Neutrophil (primary cell): ENCODE measurements around the gene ITGA2B.

Experiments
- H3K27ac ChIP-seq: fragments of 200-600 bp; sonication (generic); 2 replicates; pipeline ENCODE4 v1.5.1; 2016; ENCODE audit warnings: mild to moderate bottlenecking, moderate library complexity
- H3K27me3 ChIP-seq: fragments of 200-600 bp; sonication (generic); 2 replicates; pipeline ENCODE4 v1.6.0; 2016; ENCODE audit warnings: mild to moderate bottlenecking
- H3K36me3 ChIP-seq: fragments of 200-600 bp; sonication (generic); 2 replicates; pipeline ENCODE4 v1.5.1; 2017
- H3K4me1 ChIP-seq, 2 experiments: fragments of 200-600 bp in 1 of 2; sonication (generic) in 1 of 2; 1 replicate in 1 of 2; 2 replicates in 1 of 2; pipeline versions ENCODE4 v1.5.1 to v1.6.1; 2013 to 2016; ENCODE audit warnings: low read depth in 1 of 2, low read length in 1 of 2, mild to moderate bottlenecking in 1 of 2, moderate library complexity in 1 of 2; ENCODE audit not compliant: control insufficient read depth in 1 of 2, insufficient read depth in 1 of 2
- H3K4me3 ChIP-seq, 2 experiments: fragments of 200-600 bp in 1 of 2; sonication (generic) in 1 of 2; 1 replicate in 1 of 2; 2 replicates in 1 of 2; pipeline ENCODE4 v1.5.1; 2013 to 2016; ENCODE audit warnings: low read depth in 1 of 2, low read length in 1 of 2, mild to moderate bottlenecking in 1 of 2, moderate library complexity in 1 of 2
- H3K9me3 ChIP-seq: fragments of 200-600 bp; sonication (generic); 2 replicates; pipeline ENCODE4 v1.5.1; 2016
- CTCF ChIP-seq: fragments of 200-600 bp; sonication (generic); IDR thresholded peaks from 2 replicates; pipeline ENCODE4 v1.5.1; 2016; ENCODE audit warnings: antibody characterized with exemption

Gene ITGA2B

DNA sequence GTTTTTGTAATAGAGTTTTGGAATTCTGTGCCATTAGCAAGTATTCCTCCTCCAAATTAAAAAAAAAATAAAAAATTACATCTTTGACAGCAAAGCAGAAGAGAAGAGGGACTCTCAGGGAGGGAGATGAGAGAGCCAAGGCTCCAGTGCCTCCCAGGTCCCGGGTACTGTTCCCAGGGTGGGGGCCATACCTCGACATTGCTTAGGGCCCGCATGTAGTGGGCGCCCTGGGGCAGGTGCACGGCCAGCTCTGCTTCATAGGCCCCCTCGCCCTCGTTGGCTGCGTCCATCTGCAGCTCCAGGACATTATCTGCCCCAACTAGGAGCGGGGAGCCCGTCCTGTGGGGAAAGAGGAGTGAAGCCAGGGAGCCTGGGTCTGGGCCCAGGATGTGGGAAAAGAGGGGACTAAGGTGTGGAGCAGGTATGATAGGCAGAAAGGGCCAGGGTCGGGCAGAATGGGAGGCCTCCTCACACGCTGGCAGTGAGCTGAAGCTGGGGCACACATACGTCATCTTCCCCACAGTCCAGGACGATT, 11.2 kb downstream of the ITGA2B start:
- peaks cover 50% of the 10 kb centered on the region for H3K27me3 ChIP-seq
- H3K4me1 ChIP-seq = no peaks in the 10 kb centered on the region
- H3K27ac ChIP-seq = no peak overlapping the region
- no peak overlapping the region for H3K4me3 ChIP-seq
- no peak for TF ChIP-seq CTCF
- no peaks in the 10 kb centered on the region for H3K9me3 ChIP-seq
- no peaks in the 10 kb centered on the region for H3K36me3 ChIP-seq

DNA sequence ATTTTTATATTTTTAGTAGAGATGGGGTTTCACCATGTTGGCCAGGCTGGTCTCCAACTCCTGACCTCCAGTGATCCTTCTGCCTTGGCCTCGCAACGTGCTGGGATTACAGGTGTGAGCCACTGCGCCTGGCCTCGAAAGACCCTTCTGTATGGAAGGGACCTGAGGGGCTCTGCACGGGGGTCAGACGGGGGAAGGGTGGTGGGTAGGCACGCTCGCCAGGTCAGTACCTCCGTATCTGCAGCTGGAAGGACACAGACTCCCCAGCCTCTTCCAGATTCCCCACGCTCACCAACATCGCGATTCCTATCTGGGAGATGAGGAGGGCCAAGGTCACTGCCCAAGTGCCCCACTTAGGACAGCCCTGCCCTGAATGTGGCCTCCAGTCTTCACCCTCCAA, 12.7 kb downstream of the ITGA2B start:
- H3K4me3 ChIP-seq = no peak overlapping the region

DNA sequence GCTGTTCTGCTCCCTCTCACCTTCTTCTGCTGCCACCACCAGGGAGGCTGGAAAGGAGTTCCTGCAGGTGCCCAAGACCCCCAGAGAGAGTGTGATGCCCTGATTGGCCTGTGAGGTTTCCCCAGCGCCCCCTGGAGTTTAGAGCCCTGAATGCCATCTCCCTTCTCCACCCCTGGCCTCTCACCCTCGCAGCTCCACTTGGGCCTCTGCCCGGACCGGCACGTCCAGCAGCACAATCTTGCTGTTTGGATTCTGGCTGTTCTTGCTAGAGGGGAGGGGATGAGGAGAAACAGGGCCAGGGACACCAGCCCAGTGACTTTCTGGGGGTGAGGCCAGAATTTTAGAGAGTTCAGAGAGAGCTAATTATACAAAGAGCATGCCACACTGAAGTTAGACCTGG, 13.3 kb downstream of the ITGA2B start:
- Histone ChIP-seq H3K27ac (no peak overlapping the region), H3K4me3 (no peak overlapping the region), H3K4me1 (no peaks in the 10 kb centered on the region), H3K36me3 (no peaks in the 10 kb centered on the region), H3K27me3 (peaks cover 49% of the 10 kb centered on the region), H3K9me3 (no peaks in the 10 kb centered on the region)
- TF ChIP-seq CTCF = no peak

More for the DNA sequence above, 12.7 kb downstream of the ITGA2B start:
- Histone ChIP-seq H3K27me3 (peaks cover 49% of the 10 kb centered on the region), H3K36me3 (no peaks in the 10 kb centered on the region), H3K9me3 (no peaks in the 10 kb centered on the region), H3K27ac (no peak overlapping the region), H3K4me1 (no peaks in the 10 kb centered on the region)
- no peak for TF ChIP-seq CTCF

GRCh38 chr17:44375196-44376017, 14.0 kb downstream of the ITGA2B start:
- Histone ChIP-seq H3K4me3 (no peak overlapping the region), H3K36me3 (no peaks in the 10 kb centered on the region), H3K27me3 (peaks cover 55% of the 10 kb centered on the region), H3K9me3 (no peaks in the 10 kb centered on the region), H3K27ac (no peak overlapping the region), H3K4me1 (no peaks in the 10 kb centered on the region)
- TF ChIP-seq CTCF = no peak

GRCh38 chr17:44374306-44375195, 14.9 kb downstream of the ITGA2B start:
- Histone ChIP-seq H3K36me3 (no peaks in the 10 kb centered on the region), H3K4me3 (no peak overlapping the region), H3K9me3 (no peaks in the 10 kb centered on the region), H3K27me3 (peaks cover 64% of the 10 kb centered on the region), H3K27ac (no peak overlapping the region), H3K4me1 (no peaks in the 10 kb centered on the region)
- no peak for TF ChIP-seq CTCF
